T-helper 9 cell (primary cell): Measurements from ENCODE around the gene ZNF316.

Experiments
- DNase-seq: peaks from one replicate; pipeline ENCODE4 v3.0.0-alpha.2; 2020

Gene ZNF316

DNA sequence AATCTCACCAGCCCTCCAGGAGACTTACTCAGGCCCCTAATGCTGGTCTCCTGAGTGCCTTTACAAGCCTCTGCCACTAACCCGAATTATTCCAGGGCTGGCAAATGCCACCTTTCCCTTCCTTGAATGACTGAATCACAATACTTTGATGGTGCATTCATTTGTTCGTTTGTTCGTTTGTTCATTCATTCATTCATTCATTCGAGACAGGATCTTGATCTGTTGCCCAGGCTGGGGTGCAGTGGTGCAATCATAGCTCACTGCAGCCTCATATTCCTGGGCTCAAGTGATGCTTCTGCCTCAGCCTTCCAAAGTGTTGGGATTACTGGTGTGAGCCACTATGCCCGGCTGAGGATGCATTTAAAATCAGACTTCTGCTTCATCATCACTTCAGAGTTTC lies 63.7 kb downstream of the ZNF316 start:
- DNase-seq = no peak

DNA sequence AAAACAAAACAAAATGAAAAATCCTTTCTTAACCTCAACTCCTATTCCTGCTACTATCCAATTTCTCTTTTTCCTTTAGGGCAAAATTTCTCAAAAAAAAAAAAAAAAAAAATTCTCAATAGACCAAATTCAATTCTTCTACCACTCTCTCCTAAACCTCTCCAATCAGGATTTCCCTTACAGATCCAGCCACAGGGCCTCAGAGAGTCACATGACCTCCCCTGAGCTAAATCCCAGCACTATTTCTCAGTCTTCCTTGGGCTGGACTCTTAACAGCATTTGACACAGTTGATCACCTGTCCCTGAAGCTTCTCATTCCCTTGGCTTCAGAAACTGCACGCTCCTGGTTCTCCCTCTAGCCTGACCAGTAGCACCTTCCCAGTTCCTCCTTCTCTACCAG lies 64.7 kb downstream of the ZNF316 start:
- DNase-seq = no peak
